ENCODE measurements around the gene TKT. TPM values are rescaled to one million over a fixed set of nuclear protein-coding genes. Genes with fewer than 3 reads are reported as not detected.
A peak's percentile ranks its signal among the peaks of the same experiment; 100 is the strongest.

The TKT gene
- polyA plus RNA-seq, 2 of the 4 experiments (the other 2 are of a cell fraction): 628 to 1,457 TPM

DNA sequence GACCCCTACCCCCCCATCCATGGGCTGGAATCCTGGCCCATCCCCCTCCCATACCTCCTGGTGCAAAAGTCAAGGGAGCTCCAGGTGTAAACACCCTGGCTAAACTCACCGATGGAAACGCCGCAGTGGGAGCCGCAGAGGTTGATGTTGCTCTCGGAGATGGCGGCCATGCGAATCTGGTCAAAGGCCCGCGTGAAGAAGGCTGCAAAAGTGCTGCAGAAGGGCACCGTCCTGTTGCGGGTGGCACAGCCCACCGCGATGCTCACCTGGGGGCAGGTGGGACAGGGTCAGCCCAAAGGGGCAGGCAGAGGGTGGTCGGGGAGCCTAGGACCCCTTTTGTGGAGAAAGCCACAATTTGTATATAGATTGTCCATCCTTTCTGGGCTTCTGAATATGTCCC, 26.7 kb downstream of the TKT start:
- no peak overlapping the region for H3K4me3 ChIP-seq
- peak overlapping the region in 1 of 2 experiments; percentile 100; a peak in 3 of 6 replicates for H3K27ac ChIP-seq
- ChIA-PET POLR2A (no interaction called here), CTCF (interaction anchor here (1.0 kb wide), 1 partner anchor 9 kb away, joined by 3 read pairs; no protein-coding TSS in a partner anchor)
- no peak for TF ChIP-seq EHF (CRISPR knock-in tag; IDR thresholded peaks at IDR 0.05)
- TF ChIP-seq, protein P1, sequence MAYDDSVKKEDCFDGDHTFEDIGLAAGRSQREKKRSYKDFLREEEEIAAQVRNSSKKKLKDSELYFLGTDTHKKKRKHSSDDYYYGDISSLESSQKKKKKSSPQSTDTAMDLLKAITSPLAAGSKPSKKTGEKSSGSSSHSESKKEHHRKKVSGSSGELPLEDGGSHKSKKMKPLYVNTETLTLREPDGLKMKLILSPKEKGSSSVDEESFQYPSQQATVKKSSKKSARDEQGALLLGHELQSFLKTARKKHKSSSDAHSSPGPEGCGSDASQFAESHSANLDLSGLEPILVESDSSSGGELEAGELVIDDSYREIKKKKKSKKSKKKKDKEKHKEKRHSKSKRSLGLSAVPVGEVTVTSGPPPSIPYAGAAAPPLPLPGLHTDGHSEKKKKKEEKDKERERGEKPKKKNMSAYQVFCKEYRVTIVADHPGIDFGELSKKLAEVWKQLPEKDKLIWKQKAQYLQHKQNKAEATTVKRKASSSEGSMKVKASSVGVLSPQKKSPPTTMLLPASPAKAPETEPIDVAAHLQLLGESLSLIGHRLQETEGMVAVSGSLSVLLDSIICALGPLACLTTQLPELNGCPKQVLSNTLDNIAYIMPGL (CRISPR knock-in tag; IDR thresholded peaks at IDR 0.05; ENCODE audit: borderline replicate concordance): no peak
- TF ChIP-seq EP300 (IDR thresholded peaks at IDR 0.05): no peak
- DNase-seq (ENCODE audit: low read depth in 1 of 2, low spot score in 1 of 2): no peak
- peaks cover 98% of the 10 kb centered on the region for H3K4me1 ChIP-seq
- WGBS (ENCODE audit: missing lambda C conversion rate): 93% methylated on average over 7 of the region's 14 CpGs
- no peak for ATAC-seq
- H3K9me3 ChIP-seq: no peaks in the 10 kb centered on the region
- no peak overlapping the region for H3K4me2 ChIP-seq
- FAIRE-seq: no peak

DNA sequence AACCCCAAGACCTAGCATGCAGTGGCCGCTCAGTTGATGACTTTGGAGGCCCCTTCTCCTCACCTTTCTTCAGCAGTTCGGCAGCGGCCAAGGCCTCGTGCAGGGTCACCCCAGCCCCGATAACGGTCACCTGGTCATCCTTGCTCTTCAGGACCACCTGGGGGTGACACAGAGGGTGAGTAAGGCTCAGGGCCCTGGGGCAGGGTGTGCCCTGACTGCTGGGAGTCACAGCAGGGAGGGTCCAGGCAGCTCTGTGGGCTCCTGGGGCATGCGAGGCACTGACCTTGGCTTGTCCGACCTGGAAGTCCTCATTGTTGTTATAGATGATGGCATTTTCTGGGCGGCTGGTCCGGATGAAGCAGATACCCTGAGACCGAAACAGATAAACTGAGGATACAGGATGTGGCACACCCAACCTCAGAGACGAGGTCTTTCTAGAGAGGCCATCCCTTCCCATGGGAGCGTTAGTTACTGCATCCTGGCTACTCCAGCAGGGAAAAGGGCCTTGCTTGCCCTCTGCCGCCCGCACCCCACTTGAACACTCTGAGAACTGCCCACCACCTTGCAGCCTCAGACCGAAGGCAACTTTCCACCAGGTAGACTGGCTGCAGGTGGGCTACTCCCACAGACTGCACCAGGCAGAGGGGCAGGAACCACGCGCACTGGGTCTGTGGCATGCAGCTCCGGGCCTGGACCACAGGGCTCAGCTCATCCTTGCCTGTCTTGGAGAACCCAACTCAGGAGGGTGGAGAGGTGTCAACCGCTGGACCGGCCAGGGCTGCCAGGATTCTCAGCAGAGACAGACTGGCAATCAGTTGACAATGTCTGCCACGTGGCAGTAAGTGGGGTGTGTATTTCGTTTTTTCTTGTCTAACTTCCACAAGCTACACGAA, 27.6 kb downstream of the TKT start:
- Histone ChIP-seq H3K9me3 (no peaks in the 10 kb centered on the region), H3K4me3 (no peak overlapping the region), H3K27ac (peak overlapping the region in 1 of 2 experiments; percentile 100; a peak in 4 of 6 replicates), H3K4me2 (0 out of 3 replicates have a peak overlapping the region, but pooled peaks have one; percentile 23), H3K4me1 (peaks cover 98% of the 10 kb centered on the region)
- FAIRE-seq (no peak), ATAC-seq (no peak), DNase-seq (ENCODE audit: low read depth in 1 of 2, low spot score in 1 of 2) (no peak)
- ChIA-PET POLR2A (interaction anchor here (0.9 kb wide), 1 partner anchor 10 kb away, joined by 3 read pairs; no protein-coding TSS in a partner anchor), CTCF (interaction anchor here (0.8 to 1.0 kb wide), 2 partner anchors 8 to 9 kb away, joined by 3 to 4 read pairs; no protein-coding TSS in a partner anchor)
- 65% methylated on average over 18 of the region's 24 CpGs for WGBS (ENCODE audit: missing lambda C conversion rate)
- TF ChIP-seq, protein P2, sequence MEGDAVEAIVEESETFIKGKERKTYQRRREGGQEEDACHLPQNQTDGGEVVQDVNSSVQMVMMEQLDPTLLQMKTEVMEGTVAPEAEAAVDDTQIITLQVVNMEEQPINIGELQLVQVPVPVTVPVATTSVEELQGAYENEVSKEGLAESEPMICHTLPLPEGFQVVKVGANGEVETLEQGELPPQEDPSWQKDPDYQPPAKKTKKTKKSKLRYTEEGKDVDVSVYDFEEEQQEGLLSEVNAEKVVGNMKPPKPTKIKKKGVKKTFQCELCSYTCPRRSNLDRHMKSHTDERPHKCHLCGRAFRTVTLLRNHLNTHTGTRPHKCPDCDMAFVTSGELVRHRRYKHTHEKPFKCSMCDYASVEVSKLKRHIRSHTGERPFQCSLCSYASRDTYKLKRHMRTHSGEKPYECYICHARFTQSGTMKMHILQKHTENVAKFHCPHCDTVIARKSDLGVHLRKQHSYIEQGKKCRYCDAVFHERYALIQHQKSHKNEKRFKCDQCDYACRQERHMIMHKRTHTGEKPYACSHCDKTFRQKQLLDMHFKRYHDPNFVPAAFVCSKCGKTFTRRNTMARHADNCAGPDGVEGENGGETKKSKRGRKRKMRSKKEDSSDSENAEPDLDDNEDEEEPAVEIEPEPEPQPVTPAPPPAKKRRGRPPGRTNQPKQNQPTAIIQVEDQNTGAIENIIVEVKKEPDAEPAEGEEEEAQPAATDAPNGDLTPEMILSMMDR (IDR thresholded peaks at IDR 0.05): no peak
- no peak for TF ChIP-seq ZC3H11A (IDR thresholded peaks at IDR 0.05)
- no peak for TF ChIP-seq FOSB (CRISPR knock-in tag; IDR thresholded peaks at IDR 0.05)
- TF ChIP-seq HDAC2 (IDR thresholded peaks at IDR 0.05): no peak
- TF ChIP-seq CHD2 (IDR thresholded peaks at IDR 0.05; ENCODE audit: low read length, partially characterized antibody): no peak
- TF ChIP-seq EHF (CRISPR knock-in tag; IDR thresholded peaks at IDR 0.05): no peak
- no peak for TF ChIP-seq ESRRA (IDR thresholded peaks at IDR 0.05; ENCODE audit: borderline replicate concordance, low read length)
- no peak for TF ChIP-seq RAD21 (conservative IDR thresholded peaks at IDR 0.05 in 1 of 2, IDR thresholded peaks at IDR 0.05 in 1 of 2)
- TF ChIP-seq ZNF302 (CRISPR knock-in tag; IDR thresholded peaks at IDR 0.05): no peak
- TF ChIP-seq HOXA7 (CRISPR knock-in tag; IDR thresholded peaks at IDR 0.05): no peak
- no peak for TF ChIP-seq BHLHE40 (IDR thresholded peaks at IDR 0.05; ENCODE audit: low read depth, low read length)
- TF ChIP-seq, protein P3, sequence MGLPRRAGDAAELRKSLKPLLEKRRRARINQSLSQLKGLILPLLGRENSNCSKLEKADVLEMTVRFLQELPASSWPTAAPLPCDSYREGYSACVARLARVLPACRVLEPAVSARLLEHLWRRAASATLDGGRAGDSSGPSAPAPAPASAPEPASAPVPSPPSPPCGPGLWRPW (IDR thresholded peaks at IDR 0.05): no peak
- no peak for TF ChIP-seq RNF2 (IDR thresholded peaks at IDR 0.05; ENCODE audit: borderline replicate concordance, low read depth)

DNA sequence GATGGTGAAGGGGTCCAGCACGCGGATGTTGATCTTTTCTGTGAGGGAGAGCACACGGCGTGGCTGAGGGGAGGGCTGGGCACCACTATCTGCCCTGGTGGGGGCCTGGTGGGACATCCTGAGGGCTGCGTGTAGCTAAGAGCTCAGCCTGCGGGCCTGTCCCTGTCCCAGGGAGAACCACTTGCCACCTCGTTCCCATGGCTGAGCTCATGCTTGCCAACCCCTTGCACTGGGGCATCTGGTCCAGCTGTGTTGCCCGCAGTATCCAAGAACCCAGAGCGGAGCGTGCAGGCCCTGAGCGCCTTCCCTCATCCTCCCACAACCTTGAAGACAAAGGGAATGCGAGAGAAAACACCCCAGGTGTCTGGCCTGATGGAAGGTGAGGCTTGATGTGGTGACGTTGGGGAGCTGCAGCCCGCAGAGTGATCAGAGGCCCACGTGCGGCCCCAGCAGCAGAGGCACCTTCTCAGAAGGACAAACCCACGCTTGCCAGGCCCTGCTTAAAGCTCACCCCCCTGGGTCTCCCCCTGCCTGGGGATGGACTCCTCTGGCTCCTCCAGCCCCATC, 28.9 kb downstream of the TKT start:
- Histone ChIP-seq H3K27ac (peak overlapping the region in 1 of 2 experiments; percentile 100; a peak in 3 of 6 replicates), H3K4me1 (peaks cover 97% of the 10 kb centered on the region), H3K4me3 (no peak overlapping the region), H3K4me2 (no peak overlapping the region), H3K9me3 (no peaks in the 10 kb centered on the region)
- ChIA-PET CTCF (no interaction called here), POLR2A (interaction anchor here (0.9 kb wide), 1 partner anchor 11 kb away, joined by 3 read pairs; no protein-coding TSS in a partner anchor)
- ATAC-seq (no peak), DNase-seq (ENCODE audit: low read depth in 1 of 2, low spot score in 1 of 2) (no peak), FAIRE-seq (no peak)
- no peak for TF ChIP-seq MAFK (IDR thresholded peaks at IDR 0.05; ENCODE audit: partially characterized antibody)
- WGBS (ENCODE audit: missing lambda C conversion rate): 89% methylated on average over 9 of the region's 17 CpGs

All from A549 (cell line).